Dendritic cell treated with granulocyte-macrophage colony-stimulating factor and Interleukin-4, amounts not matched to agents 40 ng/mL and 50 ng/mL, for 4 days (primary cell): Measurements from ENCODE around the gene ATP1A3.
"Not testable (repeated sequence)": the region's sequence is repeated elsewhere in the genome, so short reads cannot be mapped to it uniquely, and the experiment has no call there.

ENCODE experiments used
- H3K27ac Mint-ChIP-seq: one replicate; pipeline ENCODE4 v1.8.0; 2022; ENCODE audit warnings: mild to moderate bottlenecking, mixed read lengths
- H3K27me3 Mint-ChIP-seq: one replicate; pipeline ENCODE4 v1.8.0; 2022; ENCODE audit warnings: mild to moderate bottlenecking, mixed read lengths
- H3K36me3 Mint-ChIP-seq: one replicate; pipeline ENCODE4 v1.8.0; 2022; ENCODE audit warnings: low read depth, mixed read lengths
- H3K4me1 Mint-ChIP-seq: one replicate; pipeline ENCODE4 v1.8.0; 2022; ENCODE audit warnings: low read depth, mixed read lengths
- H3K4me3 Mint-ChIP-seq: one replicate; pipeline ENCODE4 v1.8.0; 2022; ENCODE audit warnings: mild to moderate bottlenecking, moderate library complexity, mixed read lengths
- H3K9me3 Mint-ChIP-seq: one replicate; pipeline ENCODE4 v1.8.0; 2022; ENCODE audit warnings: mixed read lengths
- intact Hi-C: fragments of 100-400 bp; cut with micrococcal nuclease; formaldehyde crosslinking; loops from one replicate; pipeline ENCODE4 v1.15.0; 2022

The ATP1A3 gene

GRCh38 chr19:41939209-41939608, 54.8 kb downstream of the ATP1A3 start:
- H3K4me1 Mint-ChIP-seq = peaks cover 22% of the 10 kb centered on the region
- intact Hi-C loops, H3K36me3 Mint-ChIP-seq, H3K27ac Mint-ChIP-seq, H3K4me3 Mint-ChIP-seq, H3K9me3 Mint-ChIP-seq: not testable (repeated sequence)
- H3K27me3 Mint-ChIP-seq = peaks cover 69% of the 10 kb centered on the region

GRCh38 chr19:41937525-41938468, 56.2 kb downstream of the ATP1A3 start:
- Mint-ChIP-seq H3K27me3 (peaks cover 76% of the 10 kb centered on the region), H3K27ac (no peak overlapping the region), H3K4me1 (peaks cover 32% of the 10 kb centered on the region), H3K4me3 (no peak overlapping the region), H3K36me3 (no peaks in the 10 kb centered on the region), H3K9me3 (no peaks in the 10 kb centered on the region)
- intact Hi-C loops = no loop called here

GRCh38 chr19:41936961-41937360, 57.1 kb downstream of the ATP1A3 start:
- Mint-ChIP-seq H3K4me3 (no peak overlapping the region), H3K27ac (no peak overlapping the region), H3K36me3 (no peaks in the 10 kb centered on the region)

GRCh38 chr19:41936416-41936850, 57.6 kb downstream of the ATP1A3 start:
- no peaks in the 10 kb centered on the region for H3K9me3 Mint-ChIP-seq
- no peak overlapping the region for H3K4me3 Mint-ChIP-seq
- H3K36me3 Mint-ChIP-seq = no peaks in the 10 kb centered on the region
- H3K27ac Mint-ChIP-seq = no peak overlapping the region
- peaks cover 32% of the 10 kb centered on the region for H3K4me1 Mint-ChIP-seq
- intact Hi-C loops = no loop called here
- H3K27me3 Mint-ChIP-seq = peaks cover 78% of the 10 kb centered on the region

More at GRCh38 chr19:41936961-41937360, 57.1 kb downstream of the ATP1A3 start:
- intact Hi-C loops = no loop called here
- Mint-ChIP-seq H3K4me1 (peaks cover 32% of the 10 kb centered on the region), H3K27me3 (peaks cover 80% of the 10 kb centered on the region), H3K9me3 (no peaks in the 10 kb centered on the region)

GRCh38 chr19:41935760-41936415, 58.1 kb downstream of the ATP1A3 start:
- Mint-ChIP-seq H3K27ac (no peak overlapping the region), H3K4me1 (peaks cover 32% of the 10 kb centered on the region), H3K9me3 (no peaks in the 10 kb centered on the region), H3K4me3 (no peak overlapping the region), H3K36me3 (no peaks in the 10 kb centered on the region), H3K27me3 (peaks cover 78% of the 10 kb centered on the region)
- intact Hi-C loops = loop anchor here (2.0 kb wide), 1 partner anchor 63 kb away; no protein-coding TSS in a partner anchor

- Mint-ChIP-seq H3K36me3 (no peaks in the 10 kb centered on the region), H3K9me3 (no peaks in the 10 kb centered on the region), H3K4me1 (peaks cover 25% of the 10 kb centered on the region), H3K4me3 (no peak overlapping the region), H3K27me3 (peaks cover 82% of the 10 kb centered on the region), H3K27ac (no peak overlapping the region)
- intact Hi-C loops = loop anchor here (2.0 kb wide), 1 partner anchor 62 kb away; no protein-coding TSS in a partner anchor
Observed at GRCh38 chr19:41934849-41935374, 59.1 kb downstream of the ATP1A3 start.

GRCh38 chr19:41933693-41934426, 60.2 kb downstream of the ATP1A3 start:
- H3K9me3 Mint-ChIP-seq = no peaks in the 10 kb centered on the region
- intact Hi-C loops = loop anchor here (2.0 kb wide), 1 partner anchor 61 kb away; no protein-coding TSS in a partner anchor
- H3K4me3 Mint-ChIP-seq = no peak overlapping the region
- H3K36me3 Mint-ChIP-seq = no peaks in the 10 kb centered on the region
- H3K4me1 Mint-ChIP-seq = peaks cover 27% of the 10 kb centered on the region
- H3K27ac Mint-ChIP-seq = peak overlapping the region; percentile 2
- H3K27me3 Mint-ChIP-seq = peaks cover 85% of the 10 kb centered on the region

- intact Hi-C loops = no loop called here
- peaks cover 87% of the 10 kb centered on the region for H3K27me3 Mint-ChIP-seq
- no peak overlapping the region for H3K4me3 Mint-ChIP-seq
- H3K36me3 Mint-ChIP-seq = no peaks in the 10 kb centered on the region
- no peaks in the 10 kb centered on the region for H3K9me3 Mint-ChIP-seq
- H3K27ac Mint-ChIP-seq = no peak overlapping the region
- H3K4me1 Mint-ChIP-seq = peaks cover 32% of the 10 kb centered on the region
Observed at GRCh38 chr19:41932720-41933332, 61.2 kb downstream of the ATP1A3 start.

DNA sequence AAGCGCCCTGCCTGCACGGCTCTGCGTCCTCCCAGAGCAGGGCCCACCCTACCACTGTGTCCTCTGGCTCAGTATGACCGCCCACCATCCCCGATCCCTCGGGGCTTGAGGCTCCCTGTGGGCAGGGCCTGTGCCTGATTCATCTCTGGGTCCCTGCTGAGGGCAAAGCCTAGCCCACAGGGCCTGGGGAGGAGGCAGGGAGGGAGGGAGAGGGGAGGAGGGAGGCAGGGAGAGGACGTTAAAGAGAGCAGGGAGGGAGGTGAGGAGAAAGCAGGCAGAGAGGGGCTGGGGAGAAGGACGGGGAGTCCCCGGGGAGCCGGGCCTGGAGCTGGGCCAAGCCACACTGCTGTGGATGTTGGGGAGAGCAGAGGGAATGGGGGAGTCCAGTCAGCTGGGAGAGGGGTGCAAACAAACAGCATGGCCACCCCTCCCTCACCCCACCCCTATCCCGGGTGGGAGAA, 61.7 kb downstream of the ATP1A3 start:
- intact Hi-C loops = no loop called here
- H3K36me3 Mint-ChIP-seq = no peaks in the 10 kb centered on the region
- H3K9me3 Mint-ChIP-seq = no peaks in the 10 kb centered on the region
- no peak overlapping the region for H3K27ac Mint-ChIP-seq
- no peak overlapping the region for H3K4me3 Mint-ChIP-seq
- H3K27me3 Mint-ChIP-seq = peaks cover 82% of the 10 kb centered on the region
- H3K4me1 Mint-ChIP-seq = peaks cover 32% of the 10 kb centered on the region

DNA sequence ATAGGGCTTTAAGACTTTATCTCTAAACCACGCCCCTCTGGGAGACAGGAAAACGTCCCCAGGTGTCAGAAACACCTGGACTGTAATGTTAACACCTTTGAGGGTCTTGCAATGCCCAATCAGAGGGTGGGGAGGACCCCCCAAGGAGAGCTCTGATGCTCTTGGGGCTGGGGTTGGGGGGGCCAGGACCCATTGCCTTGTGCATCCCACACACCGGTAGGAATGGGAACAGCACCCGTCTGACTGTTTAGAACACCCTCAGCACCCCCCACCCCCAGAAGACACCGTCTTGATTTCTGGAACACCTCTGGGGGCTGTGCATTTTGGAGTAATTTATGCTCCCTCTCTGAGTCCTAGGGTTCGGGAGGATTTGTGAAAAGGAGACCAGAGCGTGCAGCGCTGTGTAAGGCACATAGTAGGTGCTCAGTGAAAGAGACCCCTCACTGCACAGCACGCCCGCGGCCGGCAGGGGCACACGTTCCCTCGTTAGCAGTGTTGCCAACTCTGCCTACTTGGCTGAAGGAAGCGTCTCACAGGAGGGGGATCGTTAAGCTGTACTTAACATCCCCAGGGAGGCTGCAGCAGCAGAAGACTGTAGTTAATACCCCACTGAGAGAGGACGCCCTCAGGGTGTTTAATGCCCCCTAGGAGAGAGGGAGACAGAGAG, 63.0 kb downstream of the ATP1A3 start:
- H3K4me1 Mint-ChIP-seq = peaks cover 32% of the 10 kb centered on the region
- no peaks in the 10 kb centered on the region for H3K36me3 Mint-ChIP-seq
- intact Hi-C loops = no loop called here
- H3K27ac Mint-ChIP-seq = no peak overlapping the region
- no peaks in the 10 kb centered on the region for H3K9me3 Mint-ChIP-seq
- peaks cover 70% of the 10 kb centered on the region for H3K27me3 Mint-ChIP-seq
- no peak overlapping the region for H3K4me3 Mint-ChIP-seq

GRCh38 chr19:41930322-41930722, 63.7 kb downstream of the ATP1A3 start:
- H3K4me1 Mint-ChIP-seq = peaks cover 30% of the 10 kb centered on the region
- intact Hi-C loops = no loop called here
- H3K36me3 Mint-ChIP-seq = no peaks in the 10 kb centered on the region
- H3K27ac Mint-ChIP-seq = no peak overlapping the region
- no peak overlapping the region for H3K4me3 Mint-ChIP-seq
- no peaks in the 10 kb centered on the region for H3K9me3 Mint-ChIP-seq
- peaks cover 67% of the 10 kb centered on the region for H3K27me3 Mint-ChIP-seq

DNA sequence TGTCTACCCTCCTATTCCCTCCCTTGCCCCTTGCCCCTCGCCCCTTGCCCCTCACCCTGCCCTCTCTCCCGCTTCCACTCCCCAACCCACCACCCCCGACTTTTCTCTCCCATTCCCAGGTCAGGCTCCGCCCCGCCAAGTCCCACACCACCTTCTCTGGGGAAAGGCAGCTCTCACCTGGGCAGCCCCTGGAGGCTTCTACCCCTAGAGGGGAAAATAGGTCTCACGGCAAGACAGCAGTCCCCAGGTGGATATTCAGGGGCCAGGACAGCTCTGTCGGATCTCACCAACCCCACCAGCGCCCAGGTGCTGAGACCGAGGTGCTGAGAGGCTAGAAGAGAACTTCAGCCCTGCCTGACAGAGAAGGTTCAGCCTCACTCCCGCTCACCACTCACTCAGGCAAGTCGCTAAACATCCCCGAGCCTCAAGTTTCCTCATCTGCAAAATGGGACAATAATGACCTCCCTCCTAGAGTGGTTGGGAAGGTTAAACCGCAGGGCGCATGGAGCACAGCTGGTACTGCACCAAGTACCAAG, 64.4 kb downstream of the ATP1A3 start:
- Mint-ChIP-seq H3K27me3 (peaks cover 61% of the 10 kb centered on the region), H3K4me1 (peaks cover 24% of the 10 kb centered on the region), H3K4me3 (no peak overlapping the region), H3K27ac (no peak overlapping the region), H3K36me3 (no peaks in the 10 kb centered on the region), H3K9me3 (no peaks in the 10 kb centered on the region)
- intact Hi-C loops = no loop called here
